ENCODE data around the gene ROR1. TPM values are rescaled to one million over a fixed set of nuclear protein-coding genes. Genes with fewer than 3 reads are reported as not detected.

ROR1 gene
- total and polyA plus RNA-seq, 3 donors from 2014 or later, result 3.3 to 5.1 (median 4.6) TPM

- intact Hi-C loops (cut with DNase I; ENCODE audit: low total_unique reads), result no loop called here
- H3K36me3 ChIP-seq (ENCODE audit: low read depth, missing control alignments), result no peaks in the 10 kb centered on the region
- no peak for DNase-seq
- H3K9me3 ChIP-seq, result no peaks in the 10 kb centered on the region
- H3K4me1 ChIP-seq, result no peaks in the 10 kb centered on the region
- WGBS, 2 donors, result 91 to 92% methylated on average over 4 of the region's 4 CpGs
- H3K27me3 ChIP-seq, result no peaks in the 10 kb centered on the region
- H3K27ac ChIP-seq, result no peak overlapping the region
- TF ChIP-seq CTCF (IDR thresholded peaks at IDR 0.05), result no peak
- no peak for TF ChIP-seq POLR2A (IDR thresholded peaks at IDR 0.05)
- no peak overlapping the region for H3K4me3 ChIP-seq
Measured at GRCh38 chr1:63891060-63891690, 117.4 kb downstream of the ROR1 start.

GRCh38 chr1:63892632-63893395 is 119.0 kb downstream of the ROR1 start:
- 69 to 71% methylated on average over 8 of the region's 8 CpGs for WGBS, 2 donors
- DNase-seq, result no peak
- intact Hi-C loops (cut with DNase I; ENCODE audit: low total_unique reads), result no loop called here
- no peaks in the 10 kb centered on the region for H3K4me1 ChIP-seq
- no peak overlapping the region for H3K4me3 ChIP-seq
- H3K9me3 ChIP-seq, result no peaks in the 10 kb centered on the region
- TF ChIP-seq CTCF (IDR thresholded peaks at IDR 0.05) (no peak), POLR2A (IDR thresholded peaks at IDR 0.05) (no peak)
- no peaks in the 10 kb centered on the region for H3K27me3 ChIP-seq
- H3K27ac ChIP-seq, result no peak overlapping the region
- H3K36me3 ChIP-seq (ENCODE audit: low read depth, missing control alignments), result no peaks in the 10 kb centered on the region

GRCh38 chr1:63893976-63894375 is 120.2 kb downstream of the ROR1 start:
- Histone ChIP-seq H3K4me3 (no peak overlapping the region), H3K36me3 (ENCODE audit: low read depth, missing control alignments) (no peaks in the 10 kb centered on the region), H3K27me3 (no peaks in the 10 kb centered on the region), H3K4me1 (no peaks in the 10 kb centered on the region), H3K9me3 (no peaks in the 10 kb centered on the region), H3K27ac (no peak overlapping the region)
- WGBS, 2 donors, result 96 to 98% methylated on average over 3 of the region's 3 CpGs
- intact Hi-C loops (cut with DNase I; ENCODE audit: low total_unique reads), result no loop called here
- DNase-seq, result no peak
- TF ChIP-seq POLR2A (IDR thresholded peaks at IDR 0.05) (no peak), CTCF (IDR thresholded peaks at IDR 0.05) (no peak)

GRCh38 chr1:63894627-63895265 is 120.9 kb downstream of the ROR1 start:
- H3K27me3 ChIP-seq, result no peaks in the 10 kb centered on the region
- intact Hi-C loops (cut with DNase I; ENCODE audit: low total_unique reads), result no loop called here
- H3K9me3 ChIP-seq, result no peaks in the 10 kb centered on the region
- no peak overlapping the region for H3K4me3 ChIP-seq
- H3K27ac ChIP-seq, result no peak overlapping the region
- no peak for DNase-seq
- 73 to 78% methylated on average over 3 of the region's 3 CpGs for WGBS, 2 donors
- no peaks in the 10 kb centered on the region for H3K36me3 ChIP-seq (ENCODE audit: low read depth, missing control alignments)
- TF ChIP-seq POLR2A (IDR thresholded peaks at IDR 0.05) (no peak), CTCF (IDR thresholded peaks at IDR 0.05) (no peak)
- no peaks in the 10 kb centered on the region for H3K4me1 ChIP-seq

Data from testis (tissue), 3 donors.